K562 (cell line): ENCODE measurements around the gene CAMK2D.

Experiments
- POLR2AphosphoS5 ChIP-seq: IDR thresholded peaks from 2 replicates; pipeline ENCODE4 v1.6.1; 2011; ENCODE audit warnings: mild to moderate bottlenecking, low read depth, low read length, moderate library complexity; ENCODE audit not compliant: control insufficient read depth, insufficient read depth
- U2AF1 ChIP-seq: fragments of 200-400 bp; formaldehyde crosslinking; optimal IDR thresholded peaks from 2 replicates; pipeline ENCODE3; 2017; ENCODE audit warnings: mild to moderate bottlenecking, low read depth, low read length, moderate library complexity

DNA sequence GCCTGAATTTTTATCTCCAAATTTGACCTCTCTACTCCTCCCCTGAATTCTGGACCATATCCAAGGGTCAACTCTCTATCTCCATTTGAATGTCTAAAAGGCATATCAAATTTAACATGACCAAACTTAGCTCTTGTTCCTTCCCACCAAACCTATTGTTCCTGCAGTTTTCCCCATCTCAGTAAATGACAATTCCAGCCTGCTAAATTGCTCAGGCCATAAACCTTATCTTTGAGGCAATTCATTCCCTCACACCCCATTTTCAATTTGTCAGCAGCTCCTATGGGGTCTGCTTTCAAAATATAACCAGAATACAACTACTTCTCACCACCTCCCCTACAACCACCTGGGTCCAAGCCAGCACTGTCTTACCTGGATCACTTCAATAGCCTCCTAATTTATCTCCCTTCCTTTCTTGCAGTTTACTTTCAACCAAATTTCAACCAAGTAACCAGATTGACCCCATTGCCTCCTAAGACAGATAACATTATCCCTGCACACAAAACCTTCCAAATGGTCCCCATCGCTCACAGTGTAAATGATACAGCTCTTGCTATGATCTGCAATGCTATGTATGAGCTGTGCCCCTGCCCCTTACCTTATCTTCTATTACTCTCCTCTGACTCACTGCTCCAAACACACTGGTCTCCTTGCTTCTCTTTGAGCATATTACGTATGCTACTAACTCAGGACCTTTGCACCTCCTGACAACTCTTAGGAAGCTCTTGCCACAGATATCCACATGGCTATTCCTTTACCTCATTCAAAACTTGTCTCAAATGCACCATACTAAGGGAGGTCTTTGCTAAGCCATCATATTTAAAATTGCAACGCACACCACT lies 66.0 kb downstream of the CAMK2D start:
- TF ChIP-seq U2AF1 (no peak), POLR2AphosphoS5 (no peak)
